Measurements from ENCODE around the gene AFAP1L1. TPM values are rescaled to one million over a fixed set of nuclear protein-coding genes. Genes with fewer than 3 reads are reported as not detected.

AFAP1L1 gene
- total and polyA plus RNA-seq, 7 donors: 0.23 to 8.6 (median 5.6) TPM

- Histone ChIP-seq H3K36me3 (no peaks in the 10 kb centered on the region), H3K9me3 (no peaks in the 10 kb centered on the region), H3K27ac (peak overlapping the region; percentile 41 to 80 (median 72)), H3K4me3 (no peak overlapping the region), H3K4me1 (peaks cover 0 to 45% (median 40%) of the 10 kb centered on the region in 4 donors), H3K27me3 (no peaks in the 10 kb centered on the region)
- TF ChIP-seq CTCF (IDR thresholded peaks at IDR 0.05) (peak; percentile 39 to 67 (median 61)), EP300 (IDR thresholded peaks at IDR 0.05) (no peak)
- no peak for DNase-seq
- 31 to 44% methylated on average over 12 of the region's 12 CpGs for WGBS, 2 donors
- intact Hi-C loops (cut with DNase I): no loop called here
Measured at GRCh38 chr5:149371296-149371962, 99.8 kb downstream of the AFAP1L1 start.

GRCh38 chr5:149372076-149372795, 100.6 kb downstream of the AFAP1L1 start:
- DNase-seq: no peak
- intact Hi-C loops (cut with DNase I): no loop called here
- peak overlapping the region; percentile 41 to 80 (median 72) for H3K27ac ChIP-seq

GRCh38 chr5:149372932-149373331, 101.3 kb downstream of the AFAP1L1 start:
- H3K9me3 ChIP-seq: no peaks in the 10 kb centered on the region
- H3K4me3 ChIP-seq: no peak overlapping the region
- WGBS, 2 donors: 92 to 96% methylated on average over 3 of the region's 3 CpGs
- DNase-seq: no peak
- H3K36me3 ChIP-seq: no peaks in the 10 kb centered on the region
- TF ChIP-seq CTCF (IDR thresholded peaks at IDR 0.05) (no peak), POLR2AphosphoS5 (IDR thresholded peaks at IDR 0.05) (no peak), POLR2A (IDR thresholded peaks at IDR 0.05) (no peak), EP300 (IDR thresholded peaks at IDR 0.05) (no peak)
- peak overlapping the region; percentile 41 to 80 (median 72) for H3K27ac ChIP-seq
- intact Hi-C loops (cut with DNase I): no loop called here
- H3K4me1 ChIP-seq: peaks cover 0 to 35% (median 30%) of the 10 kb centered on the region in 4 donors
- no peaks in the 10 kb centered on the region for H3K27me3 ChIP-seq

More at GRCh38 chr5:149372076-149372795, 100.6 kb downstream of the AFAP1L1 start:
- Histone ChIP-seq H3K9me3 (no peaks in the 10 kb centered on the region), H3K36me3 (no peaks in the 10 kb centered on the region), H3K27me3 (no peaks in the 10 kb centered on the region), H3K4me1 (peaks cover 0 to 40% (median 37%) of the 10 kb centered on the region in 4 donors), H3K4me3 (no peak overlapping the region)
- TF ChIP-seq EP300 (IDR thresholded peaks at IDR 0.05) (no peak), POLR2AphosphoS5 (IDR thresholded peaks at IDR 0.05) (no peak), CTCF (IDR thresholded peaks at IDR 0.05) (no peak), POLR2A (IDR thresholded peaks at IDR 0.05) (no peak)
- 82 to 90% methylated on average over 4 of the region's 4 CpGs for WGBS, 2 donors

GRCh38 chr5:149374303-149374702, 102.6 kb downstream of the AFAP1L1 start:
- no peak for TF ChIP-seq POLR2AphosphoS5 (IDR thresholded peaks at IDR 0.05)
- no peak for TF ChIP-seq CTCF (IDR thresholded peaks at IDR 0.05)
- TF ChIP-seq EP300 (IDR thresholded peaks at IDR 0.05): no peak
- intact Hi-C loops (cut with DNase I): no loop called here
- H3K9me3 ChIP-seq: no peaks in the 10 kb centered on the region
- H3K27me3 ChIP-seq: no peaks in the 10 kb centered on the region
- no peak for DNase-seq
- peak overlapping the region in 1 of 4 donors; percentile 80 for H3K27ac ChIP-seq
- peaks cover 0 to 45% (median 38%) of the 10 kb centered on the region in 4 donors for H3K4me1 ChIP-seq
- H3K4me3 ChIP-seq: no peak overlapping the region
- no peaks in the 10 kb centered on the region for H3K36me3 ChIP-seq
- 94 to 96% methylated on average over 20 of the region's 20 CpGs for WGBS, 2 donors
